Mammary epithelial cell (primary cell): ENCODE results near the gene TMEM135.

ENCODE experiments used
- CTCF ChIP-seq, 2 donors: IDR thresholded peaks in 1 of 2; conservative IDR thresholded peaks in 1 of 2; 2 replicates each; pipeline ENCODE4 v1.5.1; 2011 to 2012; ENCODE audit warnings: inconsistent platforms in 2 of 2, low read length in 2 of 2, mild to moderate bottlenecking in 2 of 2, control low read depth in 1 of 2, low read depth in 1 of 2; ENCODE audit not compliant: insufficient read depth in 1 of 2; ENCODE audit errors: extremely low read depth in 1 of 2
- EZH2 ChIP-seq: IDR thresholded peaks from 2 replicates; pipeline ENCODE4 v1.6.1; 2012; ENCODE audit warnings: low read length, inconsistent platforms, borderline replicate concordance

GRCh38 chr11:87236368-87236767, 198.6 kb downstream of the TMEM135 start:
- TF ChIP-seq CTCF (conservative IDR thresholded peaks at IDR 0.05 in 1 of 2, IDR thresholded peaks at IDR 0.05 in 1 of 2; ENCODE audit: extremely low read depth in 1 of 2, insufficient read depth in 1 of 2, low read depth in 1 of 2, low read length in 2 of 2) (no peak), EZH2 (no peak)
